H9 (cell line): ENCODE results near the gene INHBC. TPM values are rescaled to one million over a fixed set of nuclear protein-coding genes. Genes with fewer than 3 reads are reported as not detected.

Source experiments
- DNase-seq: peaks from one replicate; pipeline ENCODE4 v3.0.0-alpha.2; 2017
- H2AFZ ChIP-seq: one replicate; pipeline ENCODE4 v1.6.1; 2013; ENCODE audit warnings: mild to moderate bottlenecking, low read length, control low read depth, moderate library complexity
- H2AK5ac ChIP-seq: 2 replicates; pipeline ENCODE4 v1.6.1; 2013; ENCODE audit warnings: low read length, control low read depth, mixed read lengths; ENCODE audit not compliant: insufficient read length
- H2BK120ac ChIP-seq: one replicate; pipeline ENCODE4 v1.6.1; 2013; ENCODE audit warnings: low read depth, mild to moderate bottlenecking, low read length, control low read depth, inconsistent platforms; ENCODE audit not compliant: poor library complexity, severe bottlenecking
- H2BK12ac ChIP-seq: 2 replicates; pipeline ENCODE4 v1.6.1; 2013; ENCODE audit warnings: low read length, control low read depth, mixed read lengths, low read depth; ENCODE audit not compliant: insufficient read length
- H2BK15ac ChIP-seq: 2 replicates; pipeline ENCODE4 v1.6.1; 2013; ENCODE audit warnings: low read depth, low read length, control low read depth
- H2BK20ac ChIP-seq: one replicate; pipeline ENCODE4 v1.6.1; 2013; ENCODE audit warnings: low read depth, mild to moderate bottlenecking, low read length, control low read depth, inconsistent platforms; ENCODE audit not compliant: poor library complexity, severe bottlenecking
- H2BK5ac ChIP-seq: 2 replicates; pipeline ENCODE4 v1.6.1; 2013; ENCODE audit warnings: low read length, control low read depth, mixed read lengths; ENCODE audit not compliant: insufficient read length
- H3K14ac ChIP-seq: 2 replicates; pipeline ENCODE4 v1.6.1; 2013; ENCODE audit warnings: low read length, control low read depth; ENCODE audit not compliant: insufficient read depth
- H3K18ac ChIP-seq: 2 replicates; pipeline ENCODE4 v1.6.1; 2013; ENCODE audit warnings: low read depth, mild to moderate bottlenecking, mixed read lengths, low read length, control low read depth; ENCODE audit not compliant: insufficient read length
- H3K23ac ChIP-seq: 2 replicates; pipeline ENCODE4 v1.6.1; 2013; ENCODE audit warnings: low read length, control low read depth, mixed read lengths, low read depth; ENCODE audit not compliant: insufficient read length
- H3K23me2 ChIP-seq: 2 replicates; pipeline ENCODE4 v1.6.1; 2013; ENCODE audit warnings: low read depth, mild to moderate bottlenecking, mixed read lengths, low read length, control low read depth; ENCODE audit not compliant: insufficient read length, poor library complexity, severe bottlenecking
- H3K27ac ChIP-seq: 2 replicates; pipeline ENCODE4 v1.5.1; 2013; ENCODE audit warnings: low read length, control low read depth, mixed read lengths, low read depth; ENCODE audit not compliant: insufficient read length
- H3K27me3 ChIP-seq: 2 replicates; pipeline ENCODE4 v1.6.1; 2013; ENCODE audit warnings: low read length, control low read depth, inconsistent platforms; ENCODE audit not compliant: insufficient read depth
- H3K4ac ChIP-seq: 2 replicates; pipeline ENCODE4 v1.6.1; 2013; ENCODE audit warnings: low read depth, mild to moderate bottlenecking, control low read depth, inconsistent platforms, low read length, moderate library complexity
- H3K4me1 ChIP-seq: 2 replicates; pipeline ENCODE4 v1.6.1; 2013; ENCODE audit warnings: low read length, control low read depth, inconsistent platforms; ENCODE audit not compliant: insufficient read depth
- H3K4me2 ChIP-seq: 2 replicates; pipeline ENCODE4 v1.6.1; 2013; ENCODE audit warnings: low read length, control low read depth, mixed read lengths; ENCODE audit not compliant: insufficient read length, insufficient read depth
- H3K56ac ChIP-seq: 2 replicates; pipeline ENCODE4 v1.6.1; 2013; ENCODE audit warnings: low read depth, mild to moderate bottlenecking, mixed read lengths, low read length, control low read depth; ENCODE audit not compliant: insufficient read length
- H3K79me1 ChIP-seq: 2 replicates; pipeline ENCODE4 v1.6.1; 2013; ENCODE audit warnings: low read depth, mild to moderate bottlenecking, moderate library complexity, low read length, control low read depth, inconsistent platforms; ENCODE audit not compliant: insufficient read depth, poor library complexity, severe bottlenecking
- H3K79me2 ChIP-seq: 2 replicates; pipeline ENCODE4 v1.6.1; 2013; ENCODE audit warnings: low read length, control low read depth, inconsistent platforms; ENCODE audit not compliant: insufficient read depth
- H3K9ac ChIP-seq: 2 replicates; pipeline ENCODE4 v1.6.1; 2013; ENCODE audit warnings: low read length, control low read depth, mixed read lengths; ENCODE audit not compliant: insufficient read length; ENCODE audit errors: extremely low read depth
- H3K9me3 ChIP-seq: one replicate; pipeline ENCODE4 v1.6.1; 2013; ENCODE audit warnings: low read depth, low read length, inconsistent platforms; ENCODE audit not compliant: control insufficient read depth
- H3T11ph ChIP-seq: one replicate; pipeline ENCODE4 v1.6.1; 2013; ENCODE audit warnings: mild to moderate bottlenecking, low read length, control low read depth, inconsistent platforms
- H4K20me1 ChIP-seq: one replicate; pipeline ENCODE4 v1.6.1; 2013; ENCODE audit not compliant: control insufficient read depth, insufficient read length, insufficient read depth
- H4K5ac ChIP-seq: 2 replicates; pipeline ENCODE4 v1.6.1; 2013; ENCODE audit warnings: low read depth, mild to moderate bottlenecking, mixed read lengths, low read length, control low read depth; ENCODE audit not compliant: insufficient read length
- H4K8ac ChIP-seq: replicated peaks from 2 replicates; pipeline ENCODE4 v1.6.1; 2013; ENCODE audit warnings: low read length, control low read depth, mixed read lengths, low read depth; ENCODE audit not compliant: insufficient read length
- H4K91ac ChIP-seq: 2 replicates; pipeline ENCODE4 v1.6.1; 2013; ENCODE audit warnings: low read depth, mild to moderate bottlenecking, moderate library complexity, mixed read lengths, low read length, control low read depth; ENCODE audit not compliant: insufficient read length
- H3K27ac Mint-ChIP-seq, 3 experiments: 2 replicates in 2 of 3; 3 replicates in 1 of 3; pipeline ENCODE4 v1.8.0; 2020 to 2021; ENCODE audit warnings: mixed read lengths in 3 of 3, mild to moderate bottlenecking in 1 of 3, moderate library complexity in 1 of 3
- H3K27me3 Mint-ChIP-seq: 2 replicates; pipeline ENCODE4 v1.8.0; 2021; ENCODE audit warnings: low read depth, mild to moderate bottlenecking, moderate library complexity, mixed read lengths
- H3K36me3 Mint-ChIP-seq, 3 experiments: 2 replicates in 2 of 3; 3 replicates in 1 of 3; pipeline ENCODE4 v1.8.0; 2020 to 2021; ENCODE audit warnings: low read depth in 3 of 3, mixed read lengths in 3 of 3; ENCODE audit not compliant: insufficient read depth in 1 of 3
- H3K4me1 Mint-ChIP-seq, 2 experiments: 2 replicates each; pipeline ENCODE4 v1.8.0; 2020; ENCODE audit warnings: mixed read lengths in 2 of 2
- H3K4me3 Mint-ChIP-seq, 2 experiments: 2 replicates in 1 of 2; 3 replicates in 1 of 2; pipeline ENCODE4 v1.8.0; 2020 to 2021; ENCODE audit warnings: mild to moderate bottlenecking in 2 of 2, mixed read lengths in 2 of 2, moderate library complexity in 1 of 2
- H3K9me3 Mint-ChIP-seq, 2 experiments: 2 replicates in 1 of 2; 3 replicates in 1 of 2; pipeline ENCODE4 v1.8.0; 2020; ENCODE audit warnings: mild to moderate bottlenecking in 2 of 2, mixed read lengths in 2 of 2, moderate library complexity in 1 of 2
- CTCF ChIP-seq: fragments of 200-600 bp; sonication (generic); conservative IDR thresholded peaks from 3 replicates; pipeline ENCODE4 v1.8.0; 2021; ENCODE audit warnings: antibody characterized with exemption, mild to moderate bottlenecking
- WGBS: extraction: QIAGEN DNeasy Blood & Tissue Kit; methylation state at CpG from one replicate; pipeline ENCODE4 v1.1.7; 2013; ENCODE audit warnings: missing lambda C conversion rate, low lambda C conversion rate, mixed read lengths; ENCODE audit not compliant: insufficient read length; ENCODE audit errors: extremely low coverage; 5-methylcytosine and 5-hydroxymethylcytosine counted together
- total RNA-seq: library from RNA; stranded (reverse); gene quantifications from 2 replicates; pipeline ENCODE4 v1.2.1, GENCODE V29; 2021

INHBC gene
- total RNA-seq, 1 experiment from 2014 or later: not detected

- no peak overlapping the region for H2BK120ac ChIP-seq
- H3K79me1 ChIP-seq: no peaks in the 10 kb centered on the region
- TF ChIP-seq CTCF: no peak
- H2AFZ ChIP-seq: no peak overlapping the region
- peaks cover 3% of the 10 kb centered on the region; the same call in 1 of the 2 replicates for H3K4me1 ChIP-seq
- no peak overlapping the region for H2BK5ac ChIP-seq
- no peak overlapping the region for H4K8ac ChIP-seq
- WGBS: no CpG with 5 or more reads among the region's 5 CpGs
- no peak overlapping the region for H3K4ac ChIP-seq
- Mint-ChIP-seq H3K4me1 (peaks cover 11 to 12% of the 10 kb centered on the region in 2 experiments), H3K36me3 (peaks cover under 1 to 6% (median 3%) of the 10 kb centered on the region in 3 experiments; a peak in 6 of 7 replicates), H3K27me3 (peaks cover 16% of the 10 kb centered on the region), H3K9me3 (peaks cover 0 to 2% of the 10 kb centered on the region in 2 experiments; a peak in 1 of 5 replicates), H3K27ac (peak overlapping the region in 1 of 3 experiments; percentile 11; a peak in 3 of 7 replicates), H3K4me3 (no peak overlapping the region)
- H3K9me3 ChIP-seq: no peaks in the 10 kb centered on the region
- no peak overlapping the region for H3K14ac ChIP-seq
- no peak overlapping the region for H3K18ac ChIP-seq
- H3K9ac ChIP-seq: no peak overlapping the region
- no peak overlapping the region for H3K27ac ChIP-seq
- no peaks in the 10 kb centered on the region for H4K20me1 ChIP-seq
- no peak overlapping the region for H4K91ac ChIP-seq
- H3T11ph ChIP-seq: no peak overlapping the region
- no peaks in the 10 kb centered on the region for H3K27me3 ChIP-seq
- H3K79me2 ChIP-seq: peaks cover 3% of the 10 kb centered on the region; the same call in 1 of the 2 replicates
- no peak overlapping the region for H2BK12ac ChIP-seq
- no peak overlapping the region for H3K23ac ChIP-seq
- peaks cover 2% of the 10 kb centered on the region for H3K23me2 ChIP-seq
- DNase-seq: no peak
- no peak overlapping the region for H2AK5ac ChIP-seq
- H2BK15ac ChIP-seq: no peak overlapping the region
- no peak overlapping the region for H3K4me2 ChIP-seq
- H2BK20ac ChIP-seq: no peak overlapping the region
- no peak overlapping the region for H3K56ac ChIP-seq
- no peak overlapping the region for H4K5ac ChIP-seq
These were observed 48.9 kb downstream of the INHBC start for GRCh38 chr12:57483466-57483865.
